ENCODE data around the gene ZNF442.

GRCh38 chr19:12400633-12401502 lies 35.4 kb upstream of the ZNF442 start, which contains the start of gene ZNF799:
- peak in 2 of 5 experiments; percentile 7 to 23 for TF ChIP-seq CTCF (IDR thresholded peaks at IDR 0.05)
- TF ChIP-seq POLR2A (IDR thresholded peaks at IDR 0.05) = peak; percentile 71
